Middle frontal gyrus (tissue), 1 donor: ENCODE results near the gene TES.
"Not testable (repeated sequence)": the region's sequence is repeated elsewhere in the genome, so short reads cannot be mapped to it uniquely, and the experiment has no call there.

ENCODE experiments used
- DNase-seq: peaks from one replicate; pipeline ENCODE4 v3.0.0-alpha.2; 2015; ENCODE audit warnings: low spot score; ENCODE audit errors: extremely low spot score

Gene TES

GRCh38 chr7:116210345-116211005 lies at the start of gene TES:
TES (plus strand) TSS chr7:116210539; CDS start chr7:116210708, 169 bp downstream.
- DNase-seq: no peak

GRCh38 chr7:116161728-116162127 lies 48.6 kb upstream of the TES start:
- no peak for DNase-seq

- no peak for DNase-seq
Measured at GRCh38 chr7:116162254-116162653, 48.1 kb upstream of the TES start.

GRCh38 chr7:116162992-116163391 lies 47.3 kb upstream of the TES start:
- DNase-seq: no peak

GRCh38 chr7:116164552-116165306 lies 45.6 kb upstream of the TES start:
- no peak for DNase-seq

- no peak for DNase-seq
Measured at GRCh38 chr7:116165717-116166116, 44.6 kb upstream of the TES start.

GRCh38 chr7:116166156-116166555 lies 44.2 kb upstream of the TES start:
- no peak for DNase-seq

GRCh38 chr7:116167177-116167576 lies 43.2 kb upstream of the TES start:
- no peak for DNase-seq

- no peak for DNase-seq
Measured at GRCh38 chr7:116169060-116169459, 41.3 kb upstream of the TES start.

- no peak for DNase-seq
Measured at GRCh38 chr7:116170180-116170579, 40.2 kb upstream of the TES start.

GRCh38 chr7:116171094-116171493 lies 39.2 kb upstream of the TES start:
- no peak for DNase-seq

- no peak for DNase-seq
Measured at GRCh38 chr7:116172353-116172752, 38.0 kb upstream of the TES start.

GRCh38 chr7:116173051-116174028 lies 37.0 kb upstream of the TES start:
- peak; percentile 30 for DNase-seq

- not testable (repeated sequence) for DNase-seq
Measured at GRCh38 chr7:116175095-116175494, 35.2 kb upstream of the TES start.

- DNase-seq: no peak
Measured at GRCh38 chr7:116176226-116176625, 34.1 kb upstream of the TES start.

GRCh38 chr7:116177009-116177408 lies 33.3 kb upstream of the TES start:
- DNase-seq: no peak

GRCh38 chr7:116180302-116180701 lies 30.0 kb upstream of the TES start:
- DNase-seq: no peak

- DNase-seq: no peak
Measured at GRCh38 chr7:116182023-116182422, 28.3 kb upstream of the TES start.

GRCh38 chr7:116185450-116185849 lies 24.9 kb upstream of the TES start:
- no peak for DNase-seq

GRCh38 chr7:116185956-116186355 lies 24.4 kb upstream of the TES start:
- DNase-seq: no peak

- DNase-seq: no peak
Measured at GRCh38 chr7:116187400-116187799, 22.9 kb upstream of the TES start.
